CD14-positive monocyte (primary cell): ENCODE measurements around the gene MORN1. TPM values are rescaled to one million over a fixed set of nuclear protein-coding genes. Genes with fewer than 3 reads are reported as not detected.

Experiments
- DNase-seq, 3 donors: peaks; one replicate each; pipeline ENCODE4 v3.0.0-alpha.2; 2011 to 2022
- H2AFZ ChIP-seq: 2 replicates; pipeline ENCODE4 v1.6.0; 2012; ENCODE audit warnings: mild to moderate bottlenecking, low read depth, low read length, inconsistent platforms; ENCODE audit not compliant: insufficient read depth, poor library complexity, severe bottlenecking
- H3K27ac ChIP-seq, 2 donors: 1 replicate in 1 of 2; 2 replicates in 1 of 2; pipeline ENCODE4 v1.5.1; 2012 to 2013; ENCODE audit warnings: low read length in 2 of 2, control low read depth in 1 of 2, inconsistent platforms in 1 of 2, low read depth in 1 of 2, mild to moderate bottlenecking in 1 of 2
- H3K27me3 ChIP-seq, 2 donors: one replicate each; pipeline versions ENCODE4 v1.6.0 to v1.6.1; 2011 to 2013; ENCODE audit warnings: low read length in 2 of 2; ENCODE audit not compliant: control insufficient read depth in 2 of 2, insufficient read depth in 2 of 2
- H3K36me3 ChIP-seq, 2 donors: replicated peaks in 1 of 2; 1 replicate in 1 of 2; 2 replicates in 1 of 2; pipeline versions ENCODE4 v1.5.1 to v1.6.1; 2012 to 2013; ENCODE audit warnings: low read length in 2 of 2, control low read depth in 1 of 2, inconsistent platforms in 1 of 2, mild to moderate bottlenecking in 1 of 2; ENCODE audit not compliant: insufficient read depth in 2 of 2, control insufficient read depth in 1 of 2
- H3K4me1 ChIP-seq, 2 donors: 1 replicate in 1 of 2; 2 replicates in 1 of 2; pipeline versions ENCODE4 v1.5.1 to v1.6.1; 2012 to 2013; ENCODE audit warnings: low read length in 2 of 2, control low read depth in 1 of 2, inconsistent platforms in 1 of 2, mild to moderate bottlenecking in 1 of 2, moderate library complexity in 1 of 2; ENCODE audit not compliant: insufficient read depth in 2 of 2, control insufficient read depth in 1 of 2
- H3K4me2 ChIP-seq: replicated peaks from 2 replicates; pipeline ENCODE3; 2012; ENCODE audit warnings: low read length, moderate library complexity, mild to moderate bottlenecking; ENCODE audit not compliant: poor library complexity, severe bottlenecking; ENCODE audit errors: extremely low read depth
- H3K4me3 ChIP-seq, 3 experiments: fragments of 200-600 bp in 1 of 3; sonication (generic) in 1 of 3; replicated peaks in 1 of 3; 1 replicate in 2 of 3; 2 replicates in 1 of 3; pipeline ENCODE4 v1.5.1; 2011 to 2013; ENCODE audit warnings: low read length in 3 of 3, mild to moderate bottlenecking in 3 of 3, control low read depth in 2 of 3, low read depth in 2 of 3, inconsistent platforms in 1 of 3, moderate library complexity in 1 of 3
- H3K79me2 ChIP-seq: 2 replicates; pipeline ENCODE4 v1.6.0; 2012; ENCODE audit warnings: mild to moderate bottlenecking, control low read depth, inconsistent platforms, low read length, moderate library complexity; ENCODE audit not compliant: insufficient read depth
- H3K9ac ChIP-seq: 2 replicates; pipeline ENCODE4 v1.6.0; 2017; ENCODE audit warnings: low read length, mild to moderate bottlenecking; ENCODE audit not compliant: insufficient read depth, poor library complexity, severe bottlenecking
- H3K9me3 ChIP-seq, 2 donors: replicated peaks in 1 of 2; 1 replicate in 1 of 2; 2 replicates in 1 of 2; pipeline versions ENCODE4 v1.5.1 to v1.6.1; 2012 to 2013; ENCODE audit warnings: low read length in 2 of 2, control low read depth in 1 of 2; ENCODE audit not compliant: control insufficient read depth in 1 of 2, insufficient read depth in 1 of 2
- H4K20me1 ChIP-seq: 2 replicates; pipeline ENCODE4 v1.6.0; 2012; ENCODE audit warnings: mild to moderate bottlenecking, low read length, control low read depth, moderate library complexity; ENCODE audit not compliant: insufficient read depth
- H3K27ac Mint-ChIP-seq, 7 donors: one replicate each; pipeline ENCODE4 v1.8.0; 2020; ENCODE audit warnings: mild to moderate bottlenecking in 7 of 7, mixed read lengths in 7 of 7, moderate library complexity in 6 of 7, inconsistent platforms in 2 of 7
- H3K27me3 Mint-ChIP-seq, 3 donors: one replicate each; pipeline ENCODE4 v1.8.0; 2021 to 2022; ENCODE audit warnings: low read depth in 3 of 3, mild to moderate bottlenecking in 3 of 3, mixed read lengths in 3 of 3, moderate library complexity in 3 of 3, inconsistent platforms in 1 of 3
- H3K36me3 Mint-ChIP-seq, 2 donors: one replicate each; pipeline ENCODE4 v1.8.0; 2020; ENCODE audit warnings: mixed read lengths in 2 of 2, inconsistent platforms in 1 of 2, mild to moderate bottlenecking in 1 of 2
- H3K4me1 Mint-ChIP-seq: one replicate; pipeline ENCODE4 v1.8.0; 2020; ENCODE audit warnings: mild to moderate bottlenecking, mixed read lengths
- H3K4me3 Mint-ChIP-seq, 2 donors: one replicate each; pipeline ENCODE4 v1.8.0; 2020; ENCODE audit warnings: mild to moderate bottlenecking in 2 of 2, mixed read lengths in 2 of 2, moderate library complexity in 1 of 2
- H3K9me3 Mint-ChIP-seq, 7 donors: one replicate each; pipeline ENCODE4 v1.8.0; 2020 to 2022; ENCODE audit warnings: mixed read lengths in 7 of 7, mild to moderate bottlenecking in 6 of 7, moderate library complexity in 6 of 7, inconsistent platforms in 2 of 7
- WGBS: methylation state at CpG from one replicate; pipeline ENCODE4 v1.1.5; 2013; ENCODE audit warnings: missing lambda C conversion rate; ENCODE audit not compliant: insufficient coverage; 5-methylcytosine and 5-hydroxymethylcytosine counted together
- intact Hi-C, 2 donors: fragments of 100-400 bp; cut with micrococcal nuclease; formaldehyde crosslinking; loops; one replicate each; pipeline versions ENCODE4 v1.15.0 to v1.15.1; 2023
- polyA plus RNA-seq, 3 donors: library from polyadenylated mRNA; depleted of rRNA in 1 of 3; unstranded in 2 of 3; stranded (reverse) in 1 of 3; fragments of 300-500 nt in 2 of 3; fragments of >200 nt in 1 of 3; fragmentation: Illumina TruSeq in 2 of 3; gene quantifications; 1 replicate in 2 of 3; 2 replicates in 1 of 3; pipeline ENCODE4 v1.2.3, GENCODE V29; 2012 to 2021
- TF ChIP-seq, protein P1 (sequence below): fragments of 200-600 bp; IDR thresholded peaks from one replicate; pipeline ENCODE4 v1.8.0; 2022; ENCODE audit warnings: antibody characterized with exemption, mild to moderate bottlenecking

Gene MORN1
- polyA plus RNA-seq, 3 donors, result 1.5 to 3.0 (median 1.7) TPM

DNA sequence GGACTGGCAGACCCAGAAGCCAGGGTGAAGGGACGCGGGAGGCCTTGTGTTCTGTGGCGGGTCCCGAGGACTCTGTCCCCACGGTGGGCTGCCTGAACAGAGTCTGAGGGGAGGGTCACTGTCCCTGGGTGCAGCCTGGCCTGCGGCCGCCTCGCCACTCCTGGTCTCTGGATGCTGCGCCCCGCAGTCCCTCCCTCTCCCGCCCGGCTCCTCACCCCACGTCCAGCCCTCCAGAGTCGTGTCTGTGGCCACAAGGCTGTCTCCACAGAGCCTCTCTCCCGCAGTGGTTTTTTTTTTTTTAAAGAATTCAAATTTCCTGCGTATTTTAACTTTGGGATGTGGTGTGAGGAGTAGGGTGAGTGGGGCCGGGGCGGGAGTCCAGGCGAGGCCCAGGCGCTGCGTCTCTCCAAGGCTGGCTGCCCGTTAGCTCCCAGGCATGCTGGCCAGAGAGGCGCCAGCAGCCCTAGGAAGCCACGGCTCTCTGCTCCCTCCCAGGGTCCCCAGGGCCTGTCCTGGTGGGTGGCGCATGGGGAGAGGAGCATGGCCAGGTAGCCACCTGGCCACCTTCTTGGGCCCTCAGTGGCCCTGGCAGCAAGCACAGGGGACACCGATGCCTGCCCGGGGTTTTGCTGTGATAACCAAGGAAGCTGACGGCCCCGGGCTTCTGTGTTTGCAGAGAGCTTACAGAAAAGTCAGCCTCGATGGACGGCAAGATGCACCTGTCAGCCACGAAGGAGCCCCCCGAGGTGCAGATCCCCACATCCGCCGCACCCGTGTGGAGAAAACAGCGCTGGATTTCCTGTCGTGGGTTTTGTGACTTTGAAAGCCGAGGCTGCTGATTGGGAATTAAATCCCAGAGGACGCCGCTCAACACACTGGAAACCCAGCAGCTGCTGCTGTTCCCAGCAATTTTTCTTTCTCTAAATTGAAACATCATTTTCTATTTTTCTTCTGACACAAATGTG lies 72.8 kb downstream of the MORN1 start:
- DNase-seq, result no peak
- TF ChIP-seq, protein P1, sequence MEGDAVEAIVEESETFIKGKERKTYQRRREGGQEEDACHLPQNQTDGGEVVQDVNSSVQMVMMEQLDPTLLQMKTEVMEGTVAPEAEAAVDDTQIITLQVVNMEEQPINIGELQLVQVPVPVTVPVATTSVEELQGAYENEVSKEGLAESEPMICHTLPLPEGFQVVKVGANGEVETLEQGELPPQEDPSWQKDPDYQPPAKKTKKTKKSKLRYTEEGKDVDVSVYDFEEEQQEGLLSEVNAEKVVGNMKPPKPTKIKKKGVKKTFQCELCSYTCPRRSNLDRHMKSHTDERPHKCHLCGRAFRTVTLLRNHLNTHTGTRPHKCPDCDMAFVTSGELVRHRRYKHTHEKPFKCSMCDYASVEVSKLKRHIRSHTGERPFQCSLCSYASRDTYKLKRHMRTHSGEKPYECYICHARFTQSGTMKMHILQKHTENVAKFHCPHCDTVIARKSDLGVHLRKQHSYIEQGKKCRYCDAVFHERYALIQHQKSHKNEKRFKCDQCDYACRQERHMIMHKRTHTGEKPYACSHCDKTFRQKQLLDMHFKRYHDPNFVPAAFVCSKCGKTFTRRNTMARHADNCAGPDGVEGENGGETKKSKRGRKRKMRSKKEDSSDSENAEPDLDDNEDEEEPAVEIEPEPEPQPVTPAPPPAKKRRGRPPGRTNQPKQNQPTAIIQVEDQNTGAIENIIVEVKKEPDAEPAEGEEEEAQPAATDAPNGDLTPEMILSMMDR, result no peak
- no peak overlapping the region for H3K4me3 Mint-ChIP-seq

DNA sequence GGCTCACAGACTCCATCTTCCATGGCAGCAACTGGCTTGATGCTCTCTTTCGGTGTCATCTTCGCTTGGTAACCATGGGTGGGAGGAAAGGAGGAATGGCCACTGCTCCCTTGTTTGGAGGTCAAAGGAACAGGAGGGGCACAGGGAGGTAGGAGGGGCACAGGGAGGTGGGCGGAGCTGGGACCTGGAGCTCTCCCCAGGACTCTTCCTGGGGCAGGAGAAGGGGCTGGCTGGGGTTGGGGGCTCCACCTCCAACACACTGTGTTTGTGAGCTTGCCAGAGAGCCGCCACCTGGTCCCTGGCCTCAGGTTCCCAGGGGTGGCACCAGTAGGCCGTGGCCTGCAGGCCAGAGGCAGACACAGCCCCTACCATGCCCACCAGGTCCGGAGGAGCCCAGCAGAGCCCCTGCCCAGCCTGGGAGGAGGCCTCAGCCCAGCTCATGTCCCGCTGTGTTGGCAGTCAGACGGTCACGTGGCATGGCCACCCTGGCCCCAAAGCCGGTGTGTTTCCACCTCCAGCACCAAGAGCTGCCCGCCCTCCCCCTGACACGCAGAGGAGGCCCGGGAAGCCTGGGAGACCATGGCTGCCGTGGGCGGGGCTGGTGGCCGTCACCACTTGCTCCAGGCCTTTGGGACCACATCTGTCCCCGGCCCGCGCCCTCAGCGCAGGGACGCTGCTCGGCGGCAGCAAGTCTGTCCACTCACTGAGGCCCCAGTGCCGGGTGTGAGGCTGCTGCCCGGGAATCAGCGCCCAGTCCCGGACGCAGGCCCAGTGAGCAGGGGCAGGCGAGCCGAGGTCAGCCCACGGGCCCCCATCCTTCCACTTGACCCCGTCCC lies 73.9 kb downstream of the MORN1 start:
- TF ChIP-seq, protein P1, result no peak
- peaks cover 5 to 51% of the 10 kb centered on the region in 2 donors for H3K27me3 ChIP-seq
- no peaks in the 10 kb centered on the region for H3K79me2 ChIP-seq
- H2AFZ ChIP-seq, result no peak overlapping the region
- no peak for DNase-seq
- Mint-ChIP-seq H3K4me1 (no peaks in the 10 kb centered on the region), H3K4me3 (no peak overlapping the region), H3K27me3 (peaks cover 20 to 62% (median 36%) of the 10 kb centered on the region in 3 donors), H3K27ac (peak overlapping the region in 1 of 7 donors; percentile 64), H3K36me3 (no peaks in the 10 kb centered on the region), H3K9me3 (peaks cover 0 to 4% (median 0%) of the 10 kb centered on the region in 7 donors)
- WGBS, result 94% methylated on average over 29 of the region's 32 CpGs
- H4K20me1 ChIP-seq, result peaks cover 2% of the 10 kb centered on the region
- no peak overlapping the region for H3K4me3 ChIP-seq
- no peak overlapping the region for H3K4me2 ChIP-seq
- no peak overlapping the region for H3K27ac ChIP-seq
- H3K9me3 ChIP-seq, result no peaks in the 10 kb centered on the region
- intact Hi-C loops, result loop anchor here in 1 of 2 donors (2.0 to 10.0 kb wide), 2 partner anchors 57 to 123 kb away; partner anchors contain the start of gene FAAP20
- no peaks in the 10 kb centered on the region for H3K36me3 ChIP-seq
- H3K9ac ChIP-seq, result no peak overlapping the region
- peaks cover 9 to 15% of the 10 kb centered on the region in 2 donors for H3K4me1 ChIP-seq

More for the DNA sequence above, 72.8 kb downstream of the MORN1 start:
- H2AFZ ChIP-seq, result no peak overlapping the region
- 92% methylated on average over 36 of the region's 41 CpGs for whole genome bisulfite sequencing
- H3K4me2 ChIP-seq, result no peak overlapping the region
- peaks cover 5 to 41% of the 10 kb centered on the region in 2 donors for H3K27me3 ChIP-seq
- no peaks in the 10 kb centered on the region for H4K20me1 ChIP-seq
- no peaks in the 10 kb centered on the region for H3K79me2 ChIP-seq
- no peaks in the 10 kb centered on the region for H3K36me3 ChIP-seq
- Mint-ChIP-seq H3K27ac (no peak overlapping the region), H3K36me3 (no peaks in the 10 kb centered on the region), H3K9me3 (peaks cover 0 to 4% (median 0%) of the 10 kb centered on the region in 7 donors), H3K4me1 (no peaks in the 10 kb centered on the region), H3K27me3 (peaks cover 18 to 56% (median 35%) of the 10 kb centered on the region in 3 donors)
- no peak overlapping the region for H3K4me3 ChIP-seq
- H3K9ac ChIP-seq, result no peak overlapping the region
- H3K27ac ChIP-seq, result no peak overlapping the region
- intact Hi-C loops, result loop anchor here in 1 of 2 donors (10.0 kb wide), 1 partner anchor 124 kb away; the partner anchor contains the start of gene FAAP20
- no peaks in the 10 kb centered on the region for H3K9me3 ChIP-seq
- peaks cover 9 to 15% of the 10 kb centered on the region in 2 donors for H3K4me1 ChIP-seq
